ENCODE measurements around the gene PRELP.

DNA sequence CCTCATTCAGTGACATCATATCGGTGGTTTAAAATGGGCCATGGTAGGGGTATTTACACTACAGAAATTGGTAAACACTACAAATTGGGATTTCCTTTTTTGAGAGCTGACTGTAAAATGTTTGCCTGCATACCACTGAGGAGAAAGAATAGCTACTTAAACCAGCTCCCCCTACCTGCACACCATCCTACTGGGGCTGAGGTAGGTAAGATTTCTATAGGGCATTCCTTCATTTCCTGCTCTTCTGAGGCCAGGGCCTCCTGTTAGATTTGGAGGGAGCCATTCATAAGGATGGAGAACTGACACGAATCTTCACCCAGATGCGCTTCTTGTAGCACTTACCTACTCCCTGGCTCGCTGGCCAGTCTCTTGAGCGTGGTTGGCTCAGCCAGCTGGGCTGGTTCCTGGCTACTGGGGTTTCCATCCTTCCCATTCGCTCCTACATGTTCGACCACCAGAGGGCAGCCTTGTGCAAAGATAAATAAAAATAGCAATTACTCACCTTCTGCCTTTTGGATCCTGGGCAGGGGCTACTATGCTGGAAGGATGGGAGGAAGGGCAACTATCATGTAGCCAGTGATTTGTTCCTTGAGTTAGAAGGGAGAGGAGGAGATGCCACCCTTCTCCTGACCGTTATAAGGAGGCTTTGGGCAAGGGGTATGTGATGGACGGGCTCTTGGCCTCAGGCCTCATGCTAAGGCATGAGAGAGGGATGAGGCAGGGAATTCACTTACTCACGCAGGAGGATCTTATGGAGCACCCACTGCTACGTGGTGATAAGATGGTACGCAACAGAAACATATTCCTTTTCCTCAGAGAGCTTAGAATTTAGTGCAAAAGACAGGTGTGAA is 29.0 kb downstream of the PRELP start:
- TF ChIP-seq, protein P1, sequence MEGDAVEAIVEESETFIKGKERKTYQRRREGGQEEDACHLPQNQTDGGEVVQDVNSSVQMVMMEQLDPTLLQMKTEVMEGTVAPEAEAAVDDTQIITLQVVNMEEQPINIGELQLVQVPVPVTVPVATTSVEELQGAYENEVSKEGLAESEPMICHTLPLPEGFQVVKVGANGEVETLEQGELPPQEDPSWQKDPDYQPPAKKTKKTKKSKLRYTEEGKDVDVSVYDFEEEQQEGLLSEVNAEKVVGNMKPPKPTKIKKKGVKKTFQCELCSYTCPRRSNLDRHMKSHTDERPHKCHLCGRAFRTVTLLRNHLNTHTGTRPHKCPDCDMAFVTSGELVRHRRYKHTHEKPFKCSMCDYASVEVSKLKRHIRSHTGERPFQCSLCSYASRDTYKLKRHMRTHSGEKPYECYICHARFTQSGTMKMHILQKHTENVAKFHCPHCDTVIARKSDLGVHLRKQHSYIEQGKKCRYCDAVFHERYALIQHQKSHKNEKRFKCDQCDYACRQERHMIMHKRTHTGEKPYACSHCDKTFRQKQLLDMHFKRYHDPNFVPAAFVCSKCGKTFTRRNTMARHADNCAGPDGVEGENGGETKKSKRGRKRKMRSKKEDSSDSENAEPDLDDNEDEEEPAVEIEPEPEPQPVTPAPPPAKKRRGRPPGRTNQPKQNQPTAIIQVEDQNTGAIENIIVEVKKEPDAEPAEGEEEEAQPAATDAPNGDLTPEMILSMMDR (IDR thresholded peaks at IDR 0.05) = peak in 5 of 7 experiments; percentile 64 to 93 (median 89)
- TF ChIP-seq EP300 (IDR thresholded peaks at IDR 0.05) = no peak
